ENCODE measurements around the gene MCMBP.

MCMBP gene

DNA sequence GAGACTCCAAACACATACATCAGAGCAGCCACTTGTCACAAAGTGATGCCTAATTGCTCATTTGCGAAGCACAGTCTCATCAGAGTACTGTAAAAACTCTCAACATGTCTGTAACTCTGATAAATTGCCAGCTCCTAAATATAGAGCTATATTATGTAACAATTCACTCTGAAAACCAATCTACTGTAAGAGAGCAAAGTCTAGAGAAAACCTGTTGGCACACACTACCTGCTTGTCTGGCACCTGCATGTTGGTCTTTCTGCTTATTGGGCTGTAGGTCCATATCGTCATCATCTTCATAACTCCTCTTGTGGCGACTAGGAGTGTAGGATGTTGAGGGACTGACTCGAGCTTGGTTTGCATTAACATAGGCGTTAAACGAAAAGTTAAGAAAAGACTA, 19.8 kb downstream of the MCMBP start:
- Mint-ChIP-seq H3K27ac (no peak overlapping the region), H3K27me3 (ENCODE audit: low read depth) (no peaks in the 10 kb centered on the region), H3K4me1 (peaks cover 5% of the 10 kb centered on the region), H3K4me3 (no peak overlapping the region), H3K9me3 (no peaks in the 10 kb centered on the region), H3K36me3 (ENCODE audit: low read depth) (peaks cover 55% of the 10 kb centered on the region)
- TF ChIP-seq, protein P1, sequence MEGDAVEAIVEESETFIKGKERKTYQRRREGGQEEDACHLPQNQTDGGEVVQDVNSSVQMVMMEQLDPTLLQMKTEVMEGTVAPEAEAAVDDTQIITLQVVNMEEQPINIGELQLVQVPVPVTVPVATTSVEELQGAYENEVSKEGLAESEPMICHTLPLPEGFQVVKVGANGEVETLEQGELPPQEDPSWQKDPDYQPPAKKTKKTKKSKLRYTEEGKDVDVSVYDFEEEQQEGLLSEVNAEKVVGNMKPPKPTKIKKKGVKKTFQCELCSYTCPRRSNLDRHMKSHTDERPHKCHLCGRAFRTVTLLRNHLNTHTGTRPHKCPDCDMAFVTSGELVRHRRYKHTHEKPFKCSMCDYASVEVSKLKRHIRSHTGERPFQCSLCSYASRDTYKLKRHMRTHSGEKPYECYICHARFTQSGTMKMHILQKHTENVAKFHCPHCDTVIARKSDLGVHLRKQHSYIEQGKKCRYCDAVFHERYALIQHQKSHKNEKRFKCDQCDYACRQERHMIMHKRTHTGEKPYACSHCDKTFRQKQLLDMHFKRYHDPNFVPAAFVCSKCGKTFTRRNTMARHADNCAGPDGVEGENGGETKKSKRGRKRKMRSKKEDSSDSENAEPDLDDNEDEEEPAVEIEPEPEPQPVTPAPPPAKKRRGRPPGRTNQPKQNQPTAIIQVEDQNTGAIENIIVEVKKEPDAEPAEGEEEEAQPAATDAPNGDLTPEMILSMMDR (IDR thresholded peaks at IDR 0.05; ENCODE audit: unreplicated experiment in 3 of 3) = no peak

DNA sequence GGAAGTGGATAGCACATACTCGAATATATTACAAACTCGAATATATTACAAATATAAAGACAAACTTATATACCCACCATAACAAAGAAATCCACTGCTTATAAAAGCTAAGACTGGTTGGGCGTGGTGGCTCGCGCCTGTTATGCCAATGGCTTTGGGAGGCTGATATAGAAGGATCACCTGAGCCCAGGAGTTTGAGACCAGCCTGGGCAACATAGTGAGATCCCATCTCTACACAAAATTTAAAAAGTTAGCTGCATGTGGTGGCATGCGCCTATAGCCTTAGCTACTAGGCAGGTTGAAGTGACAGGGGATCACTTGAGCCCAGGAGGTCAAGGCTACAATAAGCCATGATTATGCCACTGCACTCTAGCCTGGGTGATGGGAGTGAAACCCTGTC, 20.4 kb downstream of the MCMBP start:
- Mint-ChIP-seq H3K27me3 (ENCODE audit: low read depth) (no peaks in the 10 kb centered on the region), H3K4me1 (peaks cover 5% of the 10 kb centered on the region), H3K36me3 (ENCODE audit: low read depth) (peaks cover 58% of the 10 kb centered on the region), H3K4me3 (no peak overlapping the region), H3K9me3 (no peaks in the 10 kb centered on the region), H3K27ac (no peak overlapping the region)
- TF ChIP-seq, protein P1 (IDR thresholded peaks at IDR 0.05; ENCODE audit: unreplicated experiment in 3 of 3) = no peak

DNA sequence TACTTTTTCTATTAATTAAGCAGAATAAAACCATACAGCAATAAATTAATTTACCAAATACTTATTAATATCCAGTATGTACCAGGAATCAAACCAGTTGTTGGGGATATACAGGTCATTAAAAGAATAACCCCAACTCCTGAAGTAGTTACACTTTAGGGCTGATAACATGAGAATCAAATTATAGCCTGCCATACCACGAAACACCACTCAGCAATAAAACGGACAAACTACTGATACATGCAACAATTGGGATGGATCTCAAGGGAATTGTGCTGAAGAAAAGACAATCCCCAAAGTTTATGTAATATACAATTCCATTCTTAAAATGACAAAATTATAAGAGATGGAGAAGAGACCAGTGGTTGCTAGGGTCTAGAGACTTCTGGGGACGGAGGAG, 22.7 kb downstream of the MCMBP start:
- peaks cover 5% of the 10 kb centered on the region for H3K4me1 Mint-ChIP-seq
- TF ChIP-seq, protein P1 (IDR thresholded peaks at IDR 0.05; ENCODE audit: unreplicated experiment in 3 of 3) = no peak
- no peak overlapping the region for H3K27ac Mint-ChIP-seq
- no peaks in the 10 kb centered on the region for H3K9me3 Mint-ChIP-seq
- H3K27me3 Mint-ChIP-seq (ENCODE audit: low read depth) = no peaks in the 10 kb centered on the region
- no peak overlapping the region for H3K4me3 Mint-ChIP-seq
- peaks cover 63% of the 10 kb centered on the region for H3K36me3 Mint-ChIP-seq (ENCODE audit: low read depth)

DNA sequence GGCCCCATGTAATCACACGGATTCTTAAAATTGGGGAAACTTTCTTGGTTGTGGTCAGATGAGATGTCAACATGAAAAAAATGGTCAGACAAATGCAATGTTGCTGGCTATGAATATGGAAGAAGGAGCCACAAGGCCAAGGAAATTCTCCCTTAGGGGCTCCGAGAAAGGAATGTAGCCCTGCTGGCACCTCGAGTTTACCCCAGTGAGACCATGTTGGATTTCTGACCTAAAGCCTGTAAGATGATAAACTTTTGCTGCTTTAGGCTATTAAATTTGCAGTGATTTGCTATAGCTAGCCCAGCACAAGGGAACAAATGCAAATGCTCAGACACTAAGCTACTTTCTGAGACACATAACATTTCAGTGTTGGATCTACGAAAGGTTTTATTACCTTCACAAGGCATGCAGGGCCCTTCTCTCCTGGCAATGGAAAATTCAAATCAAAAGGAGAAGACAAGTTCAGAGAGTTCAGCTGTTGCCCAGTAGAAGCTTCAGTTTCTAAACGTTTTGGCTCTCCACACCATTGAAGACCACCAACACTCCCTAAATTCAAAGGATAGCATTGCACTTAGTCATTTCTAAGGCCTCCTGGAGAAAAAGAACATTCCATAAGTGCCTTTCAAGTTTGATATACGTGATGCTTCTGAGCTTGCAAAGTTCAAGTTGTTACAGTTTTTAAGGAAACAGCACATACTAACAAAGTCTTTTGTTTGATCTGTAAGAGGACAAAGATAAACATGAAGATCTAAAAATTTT, 23.4 kb downstream of the MCMBP start:
- TF ChIP-seq, protein P1 (IDR thresholded peaks at IDR 0.05; ENCODE audit: unreplicated experiment in 3 of 3) = no peak
- Mint-ChIP-seq H3K9me3 (no peaks in the 10 kb centered on the region), H3K27me3 (ENCODE audit: low read depth) (no peaks in the 10 kb centered on the region), H3K27ac (peak overlapping the region in 2 of 3 experiments; percentile 40 to 67), H3K4me3 (no peak overlapping the region), H3K4me1 (peaks cover 5% of the 10 kb centered on the region), H3K36me3 (ENCODE audit: low read depth) (peaks cover 68% of the 10 kb centered on the region)

DNA sequence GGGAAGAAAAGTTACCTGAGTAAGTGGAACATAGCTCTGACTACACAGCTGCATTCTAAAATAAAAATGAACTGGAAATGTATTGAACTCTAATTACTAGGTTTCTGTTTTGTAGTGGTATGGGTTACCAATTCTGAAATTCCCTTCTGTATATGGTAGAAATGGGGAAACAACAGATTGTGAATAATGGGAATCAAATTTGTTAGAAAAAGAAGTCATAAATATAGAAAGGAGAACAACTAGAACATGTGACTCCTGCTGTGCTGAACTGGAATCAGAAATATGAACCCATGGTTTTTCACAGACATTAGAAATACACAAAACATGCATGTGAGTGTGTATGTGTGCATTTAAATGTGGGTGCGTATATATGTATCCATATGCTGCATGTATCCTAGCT, 27.0 kb downstream of the MCMBP start:
- Mint-ChIP-seq H3K4me1 (no peaks in the 10 kb centered on the region), H3K4me3 (no peak overlapping the region), H3K27ac (no peak overlapping the region), H3K9me3 (no peaks in the 10 kb centered on the region), H3K27me3 (ENCODE audit: low read depth) (no peaks in the 10 kb centered on the region), H3K36me3 (ENCODE audit: low read depth) (peaks cover 84% of the 10 kb centered on the region)
- TF ChIP-seq, protein P1 (IDR thresholded peaks at IDR 0.05; ENCODE audit: unreplicated experiment in 3 of 3) = no peak

DNA sequence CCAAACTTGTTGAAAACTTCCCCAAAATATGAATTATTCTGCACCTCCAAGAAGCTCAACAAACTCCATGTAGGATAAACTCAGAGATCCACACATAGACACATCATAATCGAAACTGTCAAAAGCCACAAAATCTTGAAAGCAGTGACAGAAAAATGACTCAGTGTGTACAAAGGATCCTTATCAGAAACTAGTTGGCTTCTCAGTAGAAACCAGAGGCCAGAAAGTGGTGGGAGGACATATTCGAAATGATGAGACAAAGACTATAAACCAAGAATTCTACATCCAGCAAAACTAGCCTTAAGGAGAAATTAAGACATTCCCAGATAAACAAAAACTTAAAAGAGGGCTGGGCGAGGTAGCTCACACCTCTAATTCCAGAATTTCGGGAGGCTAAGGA, 38.5 kb downstream of the MCMBP start:
- H3K4me1 Mint-ChIP-seq = no peaks in the 10 kb centered on the region
- H3K27ac Mint-ChIP-seq = peak overlapping the region in 1 of 3 experiments; percentile 58
- no peaks in the 10 kb centered on the region for H3K27me3 Mint-ChIP-seq (ENCODE audit: low read depth)
- H3K36me3 Mint-ChIP-seq (ENCODE audit: low read depth) = peaks cover 88% of the 10 kb centered on the region
- TF ChIP-seq, protein P1 (IDR thresholded peaks at IDR 0.05; ENCODE audit: unreplicated experiment in 3 of 3) = no peak
- no peak overlapping the region for H3K4me3 Mint-ChIP-seq
- no peaks in the 10 kb centered on the region for H3K9me3 Mint-ChIP-seq

Measured in nephron (organoid).